ENCODE results near the gene NOL9. TPM values are rescaled to one million over a fixed set of nuclear protein-coding genes. Genes with fewer than 3 reads are reported as not detected.

NOL9 gene
- total and polyA plus RNA-seq, 9 of the 15 experiments (the other 6 are each of a cell fraction or from before 2014, with no cell fraction given) = 5.6 to 76.5 (median 47.3) TPM

- FAIRE-seq (no peak), DNase-seq (ENCODE audit: extremely low read depth in 1 of 4, low spot score in 3 of 4) (no peak), ATAC-seq (no peak)
- peaks cover 28% of the 10 kb centered on the region for H4K20me1 ChIP-seq (replicated peaks; ENCODE audit: control insufficient read depth, insufficient read depth, low read length)
- no peaks in the 10 kb centered on the region for H3K36me3 ChIP-seq (ENCODE audit: control insufficient read depth, insufficient read depth, low read length)
- no peaks in the 10 kb centered on the region for H3K9me1 ChIP-seq (ENCODE audit: control insufficient read depth, insufficient read depth, low read length)
- H3K4me3 ChIP-seq = no peak overlapping the region
- H3K27me3 ChIP-seq (ENCODE audit: control insufficient read depth in 2 of 2, insufficient read depth in 2 of 2, low read length in 2 of 2) = peaks cover 35 to 74% of the 10 kb centered on the region in 2 experiments
- H3K79me2 ChIP-seq (ENCODE audit: control insufficient read depth, insufficient read depth, low read length) = no peaks in the 10 kb centered on the region
- TF ChIP-seq XRCC3 (IDR thresholded peaks at IDR 0.05) (no peak), ZZZ3 (IDR thresholded peaks at IDR 0.05) (no peak)
- H3K4me1 ChIP-seq (replicated peaks in 1 of 2; ENCODE audit: control insufficient read depth in 2 of 2, insufficient read depth in 2 of 2, low read length in 2 of 2) = peaks cover 3 to 42% of the 10 kb centered on the region in 2 experiments; a peak in 3 of 5 replicates
- no peak overlapping the region for H3K27ac ChIP-seq (ENCODE audit: extremely low read depth, low read depth, low read length)
- in situ Hi-C loops (cut with MboI) (loop anchor here (25.0 kb wide), 1 partner anchor 736 kb away; no protein-coding TSS in a partner anchor), intact Hi-C loops (cut with micrococcal nuclease) (no loop called here)
- CTCF ChIA-PET (ENCODE audit: low intra/inter-chr PET ratio) = no interaction called here
- H3K9me3 ChIP-seq (replicated peaks; ENCODE audit: control insufficient read depth, insufficient read depth, low read depth, low read length) = no peaks in the 10 kb centered on the region
- POLR2A ChIA-PET = interaction anchor here (0.5 kb wide), 1 partner anchor 56 kb away, joined by 3 read pairs; no protein-coding TSS in a partner anchor
- no peak overlapping the region for H3K4me2 ChIP-seq (ENCODE audit: insufficient read depth, low read length)
- H2AFZ ChIP-seq (ENCODE audit: low read depth, low read length) = no peak overlapping the region
- BruUV-seq (replicated peaks) = no TSS peak
- 21% methylated on average over 5 of the region's 5 CpGs for WGBS (ENCODE audit: insufficient coverage, low coverage, missing lambda C conversion rate)
- 0 out of 4 replicates have a peak overlapping the region, but pooled peaks of 1 of the 2 experiments have one; percentile 17 for H3K9ac ChIP-seq (ENCODE audit: insufficient read depth in 1 of 2, low read depth in 2 of 2, low read length in 2 of 2)
Observed at GRCh38 chr1:6476483-6476882, 77.8 kb downstream of the NOL9 start.

- in situ Hi-C loops (cut with MboI) = loop anchor here (25.0 kb wide), 1 partner anchor 737 kb away; no protein-coding TSS in a partner anchor
- peaks cover 34 to 75% of the 10 kb centered on the region in 2 experiments for H3K27me3 ChIP-seq (ENCODE audit: control insufficient read depth in 2 of 2, insufficient read depth in 2 of 2, low read length in 2 of 2)
- no peak overlapping the region for H3K27ac ChIP-seq (ENCODE audit: extremely low read depth, low read depth, low read length)
- peaks cover 10 to 51% of the 10 kb centered on the region in 2 experiments; a peak in 4 of 5 replicates for H3K4me1 ChIP-seq (replicated peaks in 1 of 2; ENCODE audit: control insufficient read depth in 2 of 2, insufficient read depth in 2 of 2, low read length in 2 of 2)
- H2AFZ ChIP-seq (ENCODE audit: low read depth, low read length) = peak overlapping the region; percentile 35
- peak; percentile 80 for ATAC-seq
- CTCF ChIA-PET (ENCODE audit: low intra/inter-chr PET ratio) = interaction anchor here (0.5 to 1.3 kb wide), 2 partner anchors 17 to 128 kb away, joined by 3 to 6 read pairs; no protein-coding TSS in a partner anchor
- no peaks in the 10 kb centered on the region for H3K9me3 ChIP-seq (replicated peaks; ENCODE audit: control insufficient read depth, insufficient read depth, low read depth, low read length)
- no peaks in the 10 kb centered on the region for H3K9me1 ChIP-seq (ENCODE audit: control insufficient read depth, insufficient read depth, low read length)
- no peak overlapping the region; the same call in 1 of the 2 replicates for H3K4me2 ChIP-seq (ENCODE audit: insufficient read depth, low read length)
- POLR2A ChIA-PET = no interaction called here
- no peak overlapping the region for H3K4me3 ChIP-seq
- 3% methylated on average over 33 of the region's 33 CpGs for whole genome bisulfite sequencing (ENCODE audit: insufficient coverage, low coverage, missing lambda C conversion rate)
- intact Hi-C loops (cut with micrococcal nuclease) = loop anchor here (1.0 kb wide), 1 partner anchor 127 kb away; no protein-coding TSS in a partner anchor
- BruUV-seq (replicated peaks) = no TSS peak
- peak; percentile 84 for FAIRE-seq
- H4K20me1 ChIP-seq (replicated peaks; ENCODE audit: control insufficient read depth, insufficient read depth, low read length) = peaks cover 34% of the 10 kb centered on the region
- no peaks in the 10 kb centered on the region for H3K36me3 ChIP-seq (ENCODE audit: control insufficient read depth, insufficient read depth, low read length)
- no peaks in the 10 kb centered on the region for H3K79me2 ChIP-seq (ENCODE audit: control insufficient read depth, insufficient read depth, low read length)
- peak overlapping the region in 1 of 2 experiments; percentile 85; a peak in 2 of 4 replicates for H3K9ac ChIP-seq (ENCODE audit: insufficient read depth in 1 of 2, low read depth in 2 of 2, low read length in 2 of 2)
- DNase-seq (ENCODE audit: extremely low read depth in 1 of 4, low spot score in 3 of 4) = peak; percentile 82 to 96 (median 94)
- no peak for TF ChIP-seq ZNF232 (CRISPR knock-in tag; IDR thresholded peaks at IDR 0.05)
- no peak for TF ChIP-seq CBX2 (IDR thresholded peaks at IDR 0.05; ENCODE audit: insufficient read depth, low read length, poor library complexity, severe bottlenecking)
- no peak for TF ChIP-seq SP1 (CRISPR knock-in tag; IDR thresholded peaks at IDR 0.05)
- peak; percentile 62 for TF ChIP-seq CTCFL (IDR thresholded peaks at IDR 0.05; ENCODE audit: borderline replicate concordance, insufficient read depth, low read depth, low read length, poor library complexity, severe bottlenecking)
- peak in 1 of 2 experiments; percentile 29; a peak in 1 of 4 replicates for TF ChIP-seq TBL1XR1 (IDR thresholded peaks at IDR 0.05; ENCODE audit: low read length in 2 of 2)
- TF ChIP-seq E2F6 (IDR thresholded peaks at IDR 0.05; ENCODE audit: borderline replicate concordance in 1 of 2, extremely low read depth in 1 of 2, insufficient read depth in 1 of 2, insufficient read length in 1 of 2, low read depth in 1 of 2, low read length in 1 of 2, poor library complexity in 1 of 2, severe bottlenecking in 1 of 2) = peak in 1 of 2 experiments; percentile 21
Observed at GRCh38 chr1:6475381-6476133, 78.8 kb downstream of the NOL9 start.
